Measurements from ENCODE around the gene MRPS33. TPM values are rescaled to one million over a fixed set of nuclear protein-coding genes. Genes with fewer than 3 reads are reported as not detected.

Gene MRPS33
- total and polyA plus RNA-seq, 2 experiments from 2014 or later = 23.1 to 140 TPM

GRCh38 chr7:141001122-141001521, 13.6 kb downstream of the MRPS33 start:
- no peak for TF ChIP-seq POLR2AphosphoS5 (IDR thresholded peaks at IDR 0.05; ENCODE audit: low read depth)
- no peak for TF ChIP-seq CREB1 (CRISPR knock-in tag; IDR thresholded peaks at IDR 0.05; ENCODE audit: low read depth)
- TF ChIP-seq, protein P1, sequence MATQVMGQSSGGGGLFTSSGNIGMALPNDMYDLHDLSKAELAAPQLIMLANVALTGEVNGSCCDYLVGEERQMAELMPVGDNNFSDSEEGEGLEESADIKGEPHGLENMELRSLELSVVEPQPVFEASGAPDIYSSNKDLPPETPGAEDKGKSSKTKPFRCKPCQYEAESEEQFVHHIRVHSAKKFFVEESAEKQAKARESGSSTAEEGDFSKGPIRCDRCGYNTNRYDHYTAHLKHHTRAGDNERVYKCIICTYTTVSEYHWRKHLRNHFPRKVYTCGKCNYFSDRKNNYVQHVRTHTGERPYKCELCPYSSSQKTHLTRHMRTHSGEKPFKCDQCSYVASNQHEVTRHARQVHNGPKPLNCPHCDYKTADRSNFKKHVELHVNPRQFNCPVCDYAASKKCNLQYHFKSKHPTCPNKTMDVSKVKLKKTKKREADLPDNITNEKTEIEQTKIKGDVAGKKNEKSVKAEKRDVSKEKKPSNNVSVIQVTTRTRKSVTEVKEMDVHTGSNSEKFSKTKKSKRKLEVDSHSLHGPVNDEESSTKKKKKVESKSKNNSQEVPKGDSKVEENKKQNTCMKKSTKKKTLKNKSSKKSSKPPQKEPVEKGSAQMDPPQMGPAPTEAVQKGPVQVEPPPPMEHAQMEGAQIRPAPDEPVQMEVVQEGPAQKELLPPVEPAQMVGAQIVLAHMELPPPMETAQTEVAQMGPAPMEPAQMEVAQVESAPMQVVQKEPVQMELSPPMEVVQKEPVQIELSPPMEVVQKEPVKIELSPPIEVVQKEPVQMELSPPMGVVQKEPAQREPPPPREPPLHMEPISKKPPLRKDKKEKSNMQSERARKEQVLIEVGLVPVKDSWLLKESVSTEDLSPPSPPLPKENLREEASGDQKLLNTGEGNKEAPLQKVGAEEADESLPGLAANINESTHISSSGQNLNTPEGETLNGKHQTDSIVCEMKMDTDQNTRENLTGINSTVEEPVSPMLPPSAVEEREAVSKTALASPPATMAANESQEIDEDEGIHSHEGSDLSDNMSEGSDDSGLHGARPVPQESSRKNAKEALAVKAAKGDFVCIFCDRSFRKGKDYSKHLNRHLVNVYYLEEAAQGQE (IDR thresholded peaks at IDR 0.05; ENCODE audit: unreplicated experiment) = no peak
- TF ChIP-seq ZNF331 (CRISPR knock-in tag; IDR thresholded peaks at IDR 0.05; ENCODE audit: low read depth) = no peak
- no peak for TF ChIP-seq CTCF (conservative IDR thresholded peaks at IDR 0.05; ENCODE audit: low read depth in 2 of 2)
- TF ChIP-seq NANOG (IDR thresholded peaks at IDR 0.05; ENCODE audit: borderline replicate concordance) = no peak
- no peak for TF ChIP-seq EZH2 (IDR thresholded peaks at IDR 0.05; ENCODE audit: low read depth, unreplicated experiment)
- no peak for TF ChIP-seq ZNF462 (CRISPR knock-in tag; IDR thresholded peaks at IDR 0.05)
- no peak for TF ChIP-seq ZNF114 (CRISPR knock-in tag; IDR thresholded peaks at IDR 0.05)
- TF ChIP-seq JUNB (IDR thresholded peaks at IDR 0.05; ENCODE audit: unreplicated experiment) = no peak
- TF ChIP-seq, protein P2, sequence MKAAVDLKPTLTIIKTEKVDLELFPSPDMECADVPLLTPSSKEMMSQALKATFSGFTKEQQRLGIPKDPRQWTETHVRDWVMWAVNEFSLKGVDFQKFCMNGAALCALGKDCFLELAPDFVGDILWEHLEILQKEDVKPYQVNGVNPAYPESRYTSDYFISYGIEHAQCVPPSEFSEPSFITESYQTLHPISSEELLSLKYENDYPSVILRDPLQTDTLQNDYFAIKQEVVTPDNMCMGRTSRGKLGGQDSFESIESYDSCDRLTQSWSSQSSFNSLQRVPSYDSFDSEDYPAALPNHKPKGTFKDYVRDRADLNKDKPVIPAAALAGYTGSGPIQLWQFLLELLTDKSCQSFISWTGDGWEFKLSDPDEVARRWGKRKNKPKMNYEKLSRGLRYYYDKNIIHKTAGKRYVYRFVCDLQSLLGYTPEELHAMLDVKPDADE (IDR thresholded peaks at IDR 0.05) = no peak
- TF ChIP-seq EZH2phosphoT487 (IDR thresholded peaks at IDR 0.05; ENCODE audit: unreplicated experiment) = no peak
- TF ChIP-seq STAT1 (IDR thresholded peaks at IDR 0.05; ENCODE audit: unreplicated experiment) = no peak

More at GRCh38 chr7:141001122-141001521, 13.6 kb downstream of the MRPS33 start:
- Histone ChIP-seq H3K27ac (ENCODE audit: low read depth) (no peak overlapping the region), H3K36me3 (ENCODE audit: insufficient read depth) (no peaks in the 10 kb centered on the region), H3K4me3 (no peak overlapping the region), H3F3A (replicated peaks; ENCODE audit: low read depth) (no peaks in the 10 kb centered on the region), H2AFZ (no peak overlapping the region), H3K4me1 (ENCODE audit: insufficient read depth) (no peaks in the 10 kb centered on the region), H3K27me3 (ENCODE audit: insufficient read depth) (no peaks in the 10 kb centered on the region), H3K79me2 (replicated peaks; ENCODE audit: insufficient read depth) (no peaks in the 10 kb centered on the region), H4K20me1 (replicated peaks; ENCODE audit: insufficient read depth) (no peaks in the 10 kb centered on the region; the same call in 1 of the 2 replicates), H3K4me2 (no peak overlapping the region), H3K9me2 (ENCODE audit: insufficient read depth) (no peaks in the 10 kb centered on the region)
- ATAC-seq (no peak), DNase-seq (ENCODE audit: low spot score) (no peak)
- H3K36me3 Mint-ChIP-seq (ENCODE audit: low read depth) = peaks cover 7% of the 10 kb centered on the region
- H3K4me1 Mint-ChIP-seq = no peaks in the 10 kb centered on the region
- no peak overlapping the region for H3K4me3 Mint-ChIP-seq
- no peak overlapping the region for H3K27ac Mint-ChIP-seq
- no peaks in the 10 kb centered on the region for H3K27me3 Mint-ChIP-seq (ENCODE audit: insufficient read depth, low read depth, poor library complexity)
- no peaks in the 10 kb centered on the region for H3K9me3 Mint-ChIP-seq

Measured in GM23338 (cell line).